Uterus (tissue), 4 donors: ENCODE results near the gene DST. TPM values are rescaled to one million over a fixed set of nuclear protein-coding genes. Genes with fewer than 3 reads are reported as not detected.

Source experiments
- DNase-seq, 2 donors: peaks; one replicate each; pipeline ENCODE4 v3.0.0-alpha.2; 2019 to 2020
- H3K27ac ChIP-seq, 2 donors: fragments of 200-600 bp; sonication (generic); 1 replicate in 1 of 2; 2 replicates in 1 of 2; pipeline ENCODE4 v1.5.1; 2016 to 2018
- H3K27me3 ChIP-seq, 2 donors: fragments of 200-600 bp; sonication (generic); one replicate each; pipeline ENCODE4 v1.5.1; 2018 to 2019; ENCODE audit warnings: control low read depth in 1 of 2
- H3K36me3 ChIP-seq, 2 donors: fragments of 200-600 bp; sonication (generic); one replicate each; pipeline ENCODE4 v1.5.1; 2019; ENCODE audit warnings: control low read depth in 1 of 2
- H3K4me1 ChIP-seq, 2 donors: fragments of 200-600 bp; sonication (generic); one replicate each; pipeline ENCODE4 v1.5.1; 2018 to 2019; ENCODE audit warnings: control low read depth in 1 of 2
- H3K4me3 ChIP-seq, 2 donors: fragments of 200-600 bp; sonication (generic); 1 replicate in 1 of 2; 2 replicates in 1 of 2; pipeline ENCODE4 v1.5.1; 2018 to 2019; ENCODE audit warnings: mild to moderate bottlenecking in 1 of 2
- H3K9me3 ChIP-seq, 2 donors: fragments of 200-600 bp; sonication (generic); one replicate each; pipeline ENCODE4 v1.5.1; 2019; ENCODE audit warnings: control low read depth in 1 of 2
- CTCF ChIP-seq, 4 experiments: fragments of 200-600 bp in 2 of 4; fragments of 450-650 bp in 2 of 4; sonication (generic) in 2 of 4; IDR thresholded peaks; one replicate each; pipeline ENCODE4 v1.5.1; 2016 to 2019; ENCODE audit warnings: antibody characterized with exemption in 4 of 4, mild to moderate bottlenecking in 2 of 4, moderate library complexity in 1 of 4
- POLR2A ChIP-seq, 2 donors: fragments of 450-650 bp; IDR thresholded peaks; one replicate each; pipeline ENCODE4 v1.6.1; 2016; ENCODE audit warnings: antibody characterized with exemption in 2 of 2, mild to moderate bottlenecking in 1 of 2, moderate library complexity in 1 of 2
- intact Hi-C: fragments of 100-400 bp; cut with DNase I; formaldehyde crosslinking; loops from one replicate; pipeline ENCODE4 v1.15.1; 2023; ENCODE audit warnings: low total_unique reads
- total RNA-seq, 4 donors: library from RNA; depleted of rRNA in 3 of 4; stranded (reverse); fragments of >200 nt in 3 of 4; gene quantifications; one replicate each; pipeline versions ENCODE4 v1.1.0 to v1.2.4, GENCODE V29; 2014 to 2023
- donor health status: DM: yes; HTN: yes; CAD: no.

The DST gene
- total RNA-seq, 4 donors from 2014 or later: 307 to 809 (median 516) TPM

- Histone ChIP-seq H3K27ac (peak overlapping the region in 1 of 2 donors; percentile 7), H3K9me3 (no peaks in the 10 kb centered on the region), H3K36me3 (no peaks in the 10 kb centered on the region), H3K4me1 (peaks cover 0 to 4% of the 10 kb centered on the region in 2 donors), H3K27me3 (no peaks in the 10 kb centered on the region), H3K4me3 (no peak overlapping the region)
- DNase-seq: no peak
- intact Hi-C loops: no loop called here
- TF ChIP-seq POLR2A (IDR thresholded peaks at IDR 0.05): no peak
- no peak for TF ChIP-seq CTCF (IDR thresholded peaks at IDR 0.05)
Measured at GRCh38 chr6:56689114-56689513, 46.4 kb upstream of the DST start.

GRCh38 chr6:56688521-56688920, 45.8 kb upstream of the DST start:
- Histone ChIP-seq H3K9me3 (no peaks in the 10 kb centered on the region), H3K27me3 (no peaks in the 10 kb centered on the region), H3K27ac (no peak overlapping the region), H3K36me3 (no peaks in the 10 kb centered on the region), H3K4me1 (no peaks in the 10 kb centered on the region), H3K4me3 (no peak overlapping the region)
- DNase-seq: no peak
- TF ChIP-seq POLR2A (IDR thresholded peaks at IDR 0.05): no peak
- TF ChIP-seq CTCF (IDR thresholded peaks at IDR 0.05): no peak
- intact Hi-C loops: no loop called here

- no peaks in the 10 kb centered on the region for H3K4me1 ChIP-seq
- no peak for TF ChIP-seq CTCF (IDR thresholded peaks at IDR 0.05)
- no peak for TF ChIP-seq POLR2A (IDR thresholded peaks at IDR 0.05)
- no peaks in the 10 kb centered on the region for H3K36me3 ChIP-seq
- H3K4me3 ChIP-seq: no peak overlapping the region
- no peak for DNase-seq
- intact Hi-C loops: no loop called here
- H3K9me3 ChIP-seq: no peaks in the 10 kb centered on the region
- no peak overlapping the region for H3K27ac ChIP-seq
- H3K27me3 ChIP-seq: no peaks in the 10 kb centered on the region
Measured at GRCh38 chr6:56687551-56687950, 44.9 kb upstream of the DST start.

- Histone ChIP-seq H3K9me3 (no peaks in the 10 kb centered on the region), H3K36me3 (no peaks in the 10 kb centered on the region), H3K27ac (no peak overlapping the region), H3K4me1 (no peaks in the 10 kb centered on the region), H3K4me3 (no peak overlapping the region), H3K27me3 (no peaks in the 10 kb centered on the region)
- no peak for DNase-seq
- TF ChIP-seq POLR2A (IDR thresholded peaks at IDR 0.05) (no peak), CTCF (IDR thresholded peaks at IDR 0.05) (no peak)
- intact Hi-C loops: no loop called here
Measured at GRCh38 chr6:56686429-56686828, 43.7 kb upstream of the DST start.

- Histone ChIP-seq H3K9me3 (no peaks in the 10 kb centered on the region), H3K4me3 (no peak overlapping the region), H3K4me1 (no peaks in the 10 kb centered on the region), H3K36me3 (no peaks in the 10 kb centered on the region), H3K27me3 (no peaks in the 10 kb centered on the region), H3K27ac (no peak overlapping the region)
- TF ChIP-seq CTCF (IDR thresholded peaks at IDR 0.05) (no peak), POLR2A (IDR thresholded peaks at IDR 0.05) (no peak)
- intact Hi-C loops: no loop called here
- no peak for DNase-seq
Measured at GRCh38 chr6:56685994-56686393, 43.3 kb upstream of the DST start.
